ENCODE results near the gene IFNL1.

- TF ChIP-seq POLR2AphosphoS5 (IDR thresholded peaks at IDR 0.05; ENCODE audit: low read depth, low read length) (no peak), REST (IDR thresholded peaks at IDR 0.05; ENCODE audit: insufficient read depth in 1 of 2, low read depth in 2 of 2, low read length in 1 of 2) (no peak)
Observed at GRCh38 chr19:39293394-39293793, 2.8 kb upstream of the IFNL1 start.

Data from Panc1 (cell line).